Right renal cortex interstitium (tissue), 3 donors: ENCODE data around the gene FLT4. TPM values are rescaled to one million over a fixed set of nuclear protein-coding genes. Genes with fewer than 3 reads are reported as not detected.

ENCODE experiments used
- DNase-seq, 3 donors: peaks; one replicate each; pipeline ENCODE4 v3.0.0-alpha.2; 2013; ENCODE audit warnings: low read depth in 3 of 3, low spot score in 2 of 3
- polyA plus RNA-seq, 3 donors: library from polyadenylated mRNA; unstranded; fragments of 120-200 nt; gene quantifications; one replicate each; pipeline ENCODE4 v1.2.1, GENCODE V29; 2013; ENCODE audit not compliant: insufficient read length in 3 of 3

FLT4 gene
- polyA plus RNA-seq, 3 donors, result 21.8 to 24.7 (median 24.5) TPM

- DNase-seq, result no peak
These were observed 21.2 kb downstream of the FLT4 start for GRCh38 chr5:180628211-180628610.

- no peak for DNase-seq
These were observed 21.8 kb downstream of the FLT4 start for GRCh38 chr5:180627386-180628120.

DNA sequence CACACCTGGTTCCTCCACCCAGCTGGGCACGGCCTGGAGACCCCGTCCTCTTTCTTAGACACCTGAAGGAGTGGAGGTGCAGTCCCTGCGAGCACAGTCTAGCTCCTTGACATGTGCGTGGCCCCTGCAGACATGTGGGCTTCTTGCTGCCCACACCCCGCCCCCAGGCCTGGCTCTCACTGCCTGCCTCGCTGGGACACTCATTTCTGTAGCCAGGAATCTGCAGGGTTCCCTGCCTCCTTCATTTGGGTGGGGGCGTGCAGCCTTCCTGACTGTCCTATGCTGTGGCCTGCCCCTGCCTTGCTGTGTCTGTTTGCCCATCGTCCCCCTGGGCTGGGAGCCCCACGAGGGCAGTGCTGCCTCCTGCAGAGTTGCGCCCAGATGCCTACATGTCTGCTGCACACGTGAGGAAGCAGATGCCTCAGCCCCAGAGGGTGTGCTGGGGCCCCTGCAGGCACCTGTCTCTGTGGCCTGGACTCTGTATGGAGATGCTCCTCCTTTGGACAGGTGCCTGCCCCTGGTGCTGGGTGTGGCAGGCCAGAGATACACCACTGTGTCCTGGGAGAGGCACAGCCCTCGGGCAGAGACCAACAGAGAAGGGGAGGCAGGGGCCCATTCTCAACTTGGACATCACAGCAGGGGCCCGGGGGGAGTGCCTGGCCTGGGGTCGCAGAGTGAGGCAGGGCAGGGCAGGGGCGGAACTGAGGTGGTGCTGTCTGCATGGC lies 22.6 kb downstream of the FLT4 start:
- DNase-seq, result no peak

DNA sequence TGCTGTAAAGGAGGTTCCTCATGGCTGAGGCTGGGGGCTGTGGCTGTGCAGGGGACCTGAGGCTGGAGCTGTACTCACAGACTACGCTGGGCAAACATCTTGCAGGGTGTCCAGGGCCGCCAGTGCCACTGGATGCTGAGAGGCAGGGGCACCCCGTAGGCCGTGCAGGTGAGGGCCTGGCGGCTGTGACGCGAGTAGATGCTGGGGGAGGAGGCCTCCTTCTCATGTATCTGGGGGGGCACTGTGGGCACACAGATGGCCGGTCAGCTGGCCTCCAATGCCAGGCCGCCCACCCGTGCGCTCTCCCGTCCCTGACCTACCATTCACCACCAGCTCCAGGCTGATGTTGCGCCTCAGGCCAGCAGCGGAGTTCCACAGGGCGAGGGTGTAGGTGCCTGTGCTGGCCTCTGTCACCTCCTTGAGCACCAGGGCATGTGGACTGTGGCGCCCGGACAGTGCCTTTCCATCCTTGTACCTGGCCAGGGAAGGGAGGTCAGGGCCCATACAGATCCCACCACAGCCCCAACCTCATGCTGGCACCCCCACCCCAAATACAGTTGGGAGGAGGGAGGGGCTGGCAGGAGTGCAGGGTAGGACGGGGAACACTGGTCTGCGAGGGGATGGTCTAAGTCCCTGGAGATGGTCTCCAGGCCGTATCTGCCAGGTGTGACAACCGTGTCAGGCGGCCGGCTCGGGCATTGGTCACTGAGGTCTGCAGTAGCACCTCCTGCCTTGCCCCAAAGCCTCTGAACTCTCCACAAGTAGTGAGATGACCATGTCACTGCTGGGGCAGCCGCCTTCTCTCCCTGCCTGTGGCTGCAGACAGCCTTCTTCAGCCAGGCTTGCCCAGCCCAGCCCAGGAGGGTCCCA lies 23.4 kb downstream of the FLT4 start:
- no peak for DNase-seq

DNA sequence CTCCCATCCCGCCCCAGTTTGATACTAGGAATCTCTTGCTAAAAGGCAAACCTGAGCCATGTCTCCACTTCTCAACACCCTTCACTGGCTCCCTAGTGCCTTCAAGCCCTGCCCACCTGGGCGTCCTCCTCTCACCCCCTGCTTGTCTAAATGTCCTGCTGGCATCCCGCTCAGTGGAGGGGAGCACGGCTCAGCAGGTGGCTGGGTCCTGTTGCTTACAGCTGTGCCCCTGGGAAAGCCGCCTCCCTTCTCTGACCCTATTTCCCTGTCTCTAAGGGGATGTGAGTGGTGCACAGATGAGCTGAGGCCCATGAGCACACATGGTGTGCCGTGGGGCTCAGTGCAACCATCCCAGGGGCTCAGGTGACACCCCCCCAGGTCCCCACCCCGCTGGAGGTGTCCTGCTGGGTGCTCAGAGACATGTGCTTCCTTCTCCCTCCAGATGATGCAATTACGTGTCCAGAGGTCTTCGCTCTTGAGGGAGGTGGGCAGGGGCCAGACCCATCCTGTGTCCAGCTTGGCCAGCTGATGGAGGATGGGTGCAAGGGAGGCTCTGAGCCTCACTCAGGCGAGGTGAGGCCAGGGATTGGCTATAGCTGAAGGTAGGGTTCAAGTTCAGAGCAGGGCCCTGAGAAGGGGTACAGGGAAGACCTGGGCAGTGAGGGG lies 24.1 kb downstream of the FLT4 start:
- DNase-seq, result no peak

DNA sequence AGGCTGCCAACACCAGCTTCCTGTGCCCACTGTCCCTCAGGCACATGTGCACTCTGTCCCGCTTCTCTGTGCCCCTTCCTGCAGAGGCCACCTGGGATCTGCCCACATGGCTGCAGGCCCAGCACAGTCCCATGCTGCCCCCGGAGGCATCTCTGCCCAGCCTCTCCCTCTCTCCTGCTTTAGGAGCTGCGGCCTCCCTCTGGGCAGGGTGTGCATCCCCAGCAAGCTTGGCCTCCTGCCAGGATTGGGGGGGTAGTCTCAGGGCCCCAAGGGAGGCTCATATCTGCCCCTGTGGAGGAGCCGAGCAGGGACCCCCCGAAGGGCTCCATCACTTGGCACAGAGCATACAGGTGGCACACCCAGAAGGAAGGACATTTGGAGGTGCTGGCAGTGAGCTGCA lies 24.8 kb downstream of the FLT4 start:
- no peak for DNase-seq

- DNase-seq, result no peak
These were observed 25.6 kb downstream of the FLT4 start for GRCh38 chr5:180623844-180624243.

DNA sequence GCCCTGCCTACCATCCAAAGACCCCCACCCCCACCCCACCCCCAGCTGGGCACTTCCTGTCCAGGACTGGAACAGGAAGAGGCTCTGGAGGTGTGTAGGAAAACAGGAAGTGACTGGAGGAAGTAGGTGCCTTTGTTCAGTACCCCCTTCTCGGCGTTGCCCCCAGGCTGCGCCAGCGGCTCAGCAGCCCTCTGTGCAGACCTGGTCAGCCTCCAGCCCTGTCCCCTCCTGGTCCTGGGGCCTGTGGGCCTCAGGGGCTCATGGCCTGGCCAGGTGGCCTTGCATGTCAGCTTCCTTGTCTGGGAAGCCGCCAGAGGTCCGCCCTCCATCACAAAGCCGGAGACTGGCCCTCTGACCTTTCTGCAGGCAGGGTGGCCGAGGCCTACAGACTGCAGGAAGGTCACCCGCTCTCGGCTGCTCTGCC lies 26.0 kb downstream of the FLT4 start:
- DNase-seq, result no peak

GRCh38 chr5:180622910-180623309 lies 26.5 kb downstream of the FLT4 start:
- no peak for DNase-seq

- no peak for DNase-seq
These were observed 28.1 kb downstream of the FLT4 start for GRCh38 chr5:180621311-180621710.

- no peak for DNase-seq
These were observed 29.4 kb downstream of the FLT4 start for GRCh38 chr5:180620014-180620413.

GRCh38 chr5:180619563-180619915 lies 29.9 kb downstream of the FLT4 start:
- no peak for DNase-seq

GRCh38 chr5:180618829-180619562 lies 30.4 kb downstream of the FLT4 start:
- peak in 2 of 3 donors; percentile 25 to 39 for DNase-seq

GRCh38 chr5:180618487-180618828 lies 30.9 kb downstream of the FLT4 start:
- no peak for DNase-seq

GRCh38 chr5:180613814-180614188 lies 35.6 kb downstream of the FLT4 start:
- DNase-seq, result no peak

DNA sequence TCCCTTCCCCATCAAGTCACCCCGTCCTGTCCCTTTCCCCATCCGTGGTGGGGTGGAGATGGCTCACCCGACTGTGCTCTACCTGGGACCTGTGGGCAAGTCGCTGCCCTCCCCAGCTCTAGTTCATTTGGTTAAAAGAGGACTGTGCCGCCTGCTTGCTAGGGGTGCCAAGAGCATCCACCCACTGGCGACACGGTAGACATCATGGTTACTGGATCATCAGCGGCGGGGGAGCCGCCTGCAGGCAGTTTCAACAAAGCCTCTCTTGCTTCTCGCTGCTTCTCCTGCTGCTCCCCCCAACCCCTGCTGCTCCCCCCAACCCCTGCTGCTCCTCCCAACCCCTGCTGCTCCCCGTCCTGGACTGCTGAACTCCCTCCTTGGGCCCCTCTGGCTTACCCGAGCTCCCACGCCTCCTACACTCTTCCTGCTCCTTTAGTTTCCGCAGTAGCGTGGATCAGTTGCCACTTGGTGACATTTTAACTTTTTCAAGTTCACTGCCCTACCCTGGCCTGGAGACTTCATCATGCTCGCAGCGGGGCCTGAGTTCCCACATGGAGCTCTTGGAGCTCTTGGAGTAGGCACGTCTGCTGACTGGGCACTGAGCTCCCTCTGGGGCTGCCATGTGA lies 36.1 kb downstream of the FLT4 start:
- no peak for DNase-seq

GRCh38 chr5:180612683-180613082 lies 36.7 kb downstream of the FLT4 start:
- DNase-seq, result no peak

DNA sequence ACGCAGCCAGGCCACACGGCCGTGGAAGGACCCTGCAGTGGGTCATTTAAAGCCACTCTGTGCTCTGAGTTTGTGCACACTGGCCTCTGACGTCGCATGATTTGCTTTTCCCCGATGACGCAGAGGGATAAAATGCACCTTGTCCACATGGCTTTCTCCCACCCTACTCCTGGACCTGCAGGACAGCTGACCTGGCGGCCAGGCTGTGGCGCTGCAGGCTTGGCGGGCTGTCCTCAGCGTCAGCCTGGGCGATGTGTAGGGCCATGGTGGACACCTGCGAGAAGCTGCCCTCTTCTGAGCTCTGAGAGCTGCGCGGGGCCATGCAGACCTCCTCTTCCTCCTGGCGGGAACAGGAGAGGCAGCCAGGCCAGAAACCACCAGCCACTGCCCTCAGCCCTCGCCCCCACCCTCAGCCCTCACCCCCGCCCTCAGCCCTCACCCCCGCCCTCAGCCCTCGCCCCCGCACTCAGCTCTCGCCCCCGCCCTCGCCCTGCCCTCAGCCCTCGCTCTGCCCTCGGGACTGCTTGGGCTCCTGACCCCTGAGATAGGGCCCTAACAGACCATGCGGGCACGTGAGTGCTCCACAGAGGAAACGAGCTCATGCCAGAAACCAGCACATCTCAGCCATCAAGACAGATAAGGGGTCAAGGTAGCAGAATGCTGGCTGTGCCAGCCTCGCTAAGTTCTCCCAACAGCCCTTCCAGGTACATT lies 38.1 kb downstream of the FLT4 start:
- no peak for DNase-seq

- DNase-seq, result no peak
These were observed 39.4 kb downstream of the FLT4 start for GRCh38 chr5:180609817-180610550.
